Fibroblast of skin of right biceps (primary cell): ENCODE measurements around the gene DNASE1L3.
"Not testable (repeated sequence)": the region's sequence is repeated elsewhere in the genome, so short reads cannot be mapped to it uniquely, and the experiment has no call there.

Source experiments
- DNase-seq: peaks from one replicate; pipeline ENCODE4 v3.0.0-alpha.2; 2013

The DNASE1L3 gene, protein sequence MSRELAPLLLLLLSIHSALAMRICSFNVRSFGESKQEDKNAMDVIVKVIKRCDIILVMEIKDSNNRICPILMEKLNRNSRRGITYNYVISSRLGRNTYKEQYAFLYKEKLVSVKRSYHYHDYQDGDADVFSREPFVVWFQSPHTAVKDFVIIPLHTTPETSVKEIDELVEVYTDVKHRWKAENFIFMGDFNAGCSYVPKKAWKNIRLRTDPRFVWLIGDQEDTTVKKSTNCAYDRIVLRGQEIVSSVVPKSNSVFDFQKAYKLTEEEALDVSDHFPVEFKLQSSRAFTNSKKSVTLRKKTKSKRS

DNA sequence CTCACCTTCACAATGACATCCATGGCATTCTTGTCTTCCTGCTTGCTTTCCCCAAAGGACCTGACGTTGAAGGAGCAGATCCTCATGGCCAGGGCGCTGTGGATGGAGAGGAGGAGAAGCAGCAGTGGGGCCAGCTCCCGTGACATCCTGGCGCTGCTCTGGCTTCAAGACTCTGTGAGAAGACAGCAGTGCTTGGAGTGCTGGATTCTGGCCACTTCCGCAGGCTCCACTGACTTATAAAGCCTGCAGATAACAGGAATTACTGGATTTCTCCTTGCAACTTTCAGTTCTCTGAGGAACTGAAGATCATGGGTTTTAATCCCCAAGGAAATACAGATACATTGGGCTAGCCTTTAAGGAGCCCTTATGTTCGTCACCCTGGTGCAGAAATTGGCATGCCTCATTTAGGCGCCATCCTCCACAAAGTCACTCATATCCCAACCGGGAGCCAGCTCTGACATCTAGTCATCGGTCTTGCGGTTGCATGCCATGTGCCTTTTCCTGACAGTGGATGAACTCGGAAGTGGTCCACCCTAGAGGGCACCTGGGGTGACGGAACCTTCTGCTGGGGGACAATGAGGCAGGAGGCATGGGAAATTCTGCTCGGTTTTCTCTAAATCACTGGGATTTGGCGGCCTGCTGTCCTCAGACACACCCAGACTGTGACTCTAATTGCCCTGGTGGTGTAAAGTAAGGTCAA is at the start of gene DNASE1L3:
TSS of gene DNASE1L3 (minus strand) at position 212 of the 700 bp plus-strand sequence. CDS start at position 146, 66 bp downstream.
- no peak for DNase-seq

DNA sequence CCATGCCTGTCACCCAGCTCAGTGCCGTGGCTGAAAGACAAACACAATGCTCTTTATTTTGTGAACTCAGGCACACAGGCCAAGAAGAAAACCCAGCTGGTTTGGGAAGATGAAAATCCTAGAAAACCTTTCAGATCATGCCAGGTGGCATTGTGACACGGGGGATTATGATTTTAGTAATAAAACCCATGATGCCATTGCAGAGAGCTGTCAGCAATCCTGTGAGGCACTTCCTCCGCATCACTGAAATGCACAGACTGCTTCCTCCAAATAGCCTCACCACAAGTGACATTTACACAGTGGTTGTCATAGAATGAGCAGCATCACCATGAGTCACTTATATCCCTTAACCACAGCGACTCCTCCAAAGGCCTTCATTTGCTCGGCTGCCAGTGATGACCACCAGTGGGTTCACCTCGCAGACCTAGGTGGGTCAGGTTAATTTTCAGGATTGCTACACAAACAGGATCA is 49.5 kb upstream of the DNASE1L3 start:
- DNase-seq = peak; percentile 88

DNA sequence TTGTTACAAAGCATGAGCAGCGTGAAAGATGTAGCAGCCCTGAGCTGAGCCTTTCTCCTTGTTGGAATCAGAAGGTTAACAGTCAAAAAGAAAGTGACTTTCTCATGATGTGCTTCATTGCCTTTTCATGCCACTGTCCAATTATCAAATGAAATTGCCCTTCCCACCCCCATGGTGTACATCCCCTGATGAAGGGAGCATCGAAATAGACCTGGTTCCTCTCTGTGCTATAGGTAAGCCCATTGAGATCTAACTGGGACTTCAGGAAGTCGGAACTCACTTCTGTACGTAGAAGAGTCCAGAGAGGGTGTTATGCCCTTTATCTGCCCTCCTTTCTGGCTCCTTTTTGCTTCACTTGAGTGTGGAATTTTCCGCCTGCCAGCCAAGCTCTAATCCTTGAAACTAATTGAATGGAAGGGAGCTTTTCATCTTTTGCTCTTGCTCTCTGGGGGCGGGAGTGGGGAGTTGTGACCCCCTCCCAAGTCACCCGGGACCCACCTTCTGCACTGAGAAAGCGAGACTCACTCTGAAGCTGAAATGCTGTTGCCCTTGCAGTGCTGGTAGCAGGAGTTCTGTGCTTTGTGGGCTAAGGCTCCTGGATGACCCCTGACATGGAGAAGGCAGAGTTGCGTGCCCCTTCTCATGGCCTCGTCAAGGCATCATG is 47.8 kb upstream of the DNASE1L3 start:
- no peak for DNase-seq

DNA sequence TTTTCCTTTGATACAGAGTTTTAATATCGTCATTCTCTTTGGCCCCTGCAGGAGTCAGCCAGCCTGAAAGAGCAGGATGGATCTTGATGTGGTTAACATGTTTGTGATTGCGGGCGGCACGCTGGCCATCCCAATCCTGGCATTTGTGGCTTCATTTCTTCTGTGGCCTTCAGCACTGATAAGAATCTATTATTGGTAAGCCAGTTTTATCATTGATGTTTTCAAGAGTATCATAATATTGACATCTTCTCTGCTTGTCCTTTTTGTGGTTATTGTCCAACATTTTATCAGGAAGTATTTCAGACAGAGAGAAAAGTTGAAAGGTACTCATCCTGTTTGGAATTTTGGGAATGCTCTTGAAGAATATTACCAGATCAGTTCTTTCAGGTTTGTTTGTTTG is 45.7 kb upstream of the DNASE1L3 start:
- DNase-seq = no peak

DNA sequence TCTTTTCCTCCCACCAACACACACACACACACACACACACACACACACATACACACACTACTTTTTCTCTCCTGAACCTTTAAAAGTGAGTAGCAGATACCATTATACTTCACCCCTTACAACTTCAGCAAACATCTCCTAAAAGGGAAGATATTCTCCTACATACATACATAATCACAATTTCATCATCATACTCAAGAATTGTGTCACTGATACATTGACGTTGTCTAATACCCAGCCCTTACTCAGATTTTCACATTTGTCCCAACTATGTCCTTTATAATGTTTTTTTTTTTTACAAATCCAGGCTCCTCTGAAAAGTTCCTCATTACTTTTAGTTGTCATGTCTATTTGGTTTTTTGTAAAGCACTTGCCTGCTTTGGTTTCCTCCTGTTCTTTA is 45.3 kb upstream of the DNASE1L3 start:
- DNase-seq = no peak

DNA sequence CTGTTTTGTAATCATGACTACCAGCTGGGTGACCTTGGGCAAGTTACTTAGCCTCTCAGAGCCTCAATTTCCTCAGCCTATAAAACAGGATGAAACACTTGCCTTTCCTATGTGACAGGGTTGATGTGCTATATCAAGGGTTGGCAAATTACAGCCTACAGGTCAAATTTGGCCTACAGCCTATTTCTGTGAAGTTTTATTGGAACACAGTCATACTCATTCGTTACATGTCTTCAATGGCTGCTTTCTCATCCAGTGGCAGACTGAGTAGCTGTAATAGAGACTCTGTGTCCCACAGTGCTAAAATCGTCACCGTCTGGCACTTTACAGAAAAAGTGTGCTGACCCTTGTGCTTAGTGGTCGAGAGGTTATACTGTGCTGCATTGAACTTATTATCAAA is 43.4 kb upstream of the DNASE1L3 start:
- DNase-seq = no peak

DNA sequence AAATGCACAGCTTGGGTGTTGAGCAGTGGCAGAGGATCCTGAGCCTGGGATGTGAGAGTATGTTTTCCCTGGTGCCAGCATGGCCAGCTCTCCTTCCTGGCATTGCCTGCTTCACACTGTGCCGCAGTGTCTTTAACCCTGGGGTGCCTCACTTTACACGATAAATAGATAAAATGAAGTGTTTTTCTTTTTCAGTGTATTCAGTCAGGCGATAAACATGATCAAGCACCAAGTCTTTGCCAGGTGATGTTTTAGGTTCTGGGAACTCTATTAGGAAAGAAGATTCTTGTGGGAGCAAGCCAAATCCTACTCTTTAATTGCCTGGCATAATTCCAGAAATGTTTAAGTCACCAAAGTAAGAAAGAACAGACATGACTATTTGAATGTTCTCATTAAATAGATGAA is 40.9 kb upstream of the DNASE1L3 start:
- no peak for DNase-seq

DNA sequence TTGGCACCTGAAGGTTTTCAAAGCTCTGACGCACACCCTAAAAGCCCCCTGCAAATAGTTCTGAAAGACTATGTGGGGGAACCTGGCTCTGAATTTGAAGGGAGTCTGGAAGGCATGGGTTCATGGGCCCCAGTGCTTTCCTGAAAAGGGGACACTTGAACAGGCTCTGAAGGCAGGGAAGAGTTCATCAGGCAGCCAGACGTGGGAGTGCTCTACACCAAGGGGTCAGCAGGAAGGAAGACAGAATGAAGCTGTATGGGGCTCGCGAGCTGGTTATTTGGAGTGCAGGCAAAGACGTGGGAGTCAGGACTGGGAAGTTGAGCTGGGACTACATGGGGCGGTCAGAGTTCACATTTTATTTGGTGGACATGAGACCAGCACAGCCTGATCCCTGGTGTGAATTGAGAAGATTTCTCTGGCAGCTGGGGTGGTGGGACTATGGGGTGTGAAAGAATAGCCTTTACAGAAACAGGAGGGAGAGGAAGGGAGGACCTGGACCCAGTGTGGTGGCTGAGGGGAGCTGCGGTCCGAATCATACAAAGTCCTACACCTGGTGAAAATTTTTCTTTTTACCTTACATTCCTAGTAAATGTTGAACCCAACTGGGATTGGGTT is 39.4 kb upstream of the DNASE1L3 start:
- DNase-seq = no peak

DNA sequence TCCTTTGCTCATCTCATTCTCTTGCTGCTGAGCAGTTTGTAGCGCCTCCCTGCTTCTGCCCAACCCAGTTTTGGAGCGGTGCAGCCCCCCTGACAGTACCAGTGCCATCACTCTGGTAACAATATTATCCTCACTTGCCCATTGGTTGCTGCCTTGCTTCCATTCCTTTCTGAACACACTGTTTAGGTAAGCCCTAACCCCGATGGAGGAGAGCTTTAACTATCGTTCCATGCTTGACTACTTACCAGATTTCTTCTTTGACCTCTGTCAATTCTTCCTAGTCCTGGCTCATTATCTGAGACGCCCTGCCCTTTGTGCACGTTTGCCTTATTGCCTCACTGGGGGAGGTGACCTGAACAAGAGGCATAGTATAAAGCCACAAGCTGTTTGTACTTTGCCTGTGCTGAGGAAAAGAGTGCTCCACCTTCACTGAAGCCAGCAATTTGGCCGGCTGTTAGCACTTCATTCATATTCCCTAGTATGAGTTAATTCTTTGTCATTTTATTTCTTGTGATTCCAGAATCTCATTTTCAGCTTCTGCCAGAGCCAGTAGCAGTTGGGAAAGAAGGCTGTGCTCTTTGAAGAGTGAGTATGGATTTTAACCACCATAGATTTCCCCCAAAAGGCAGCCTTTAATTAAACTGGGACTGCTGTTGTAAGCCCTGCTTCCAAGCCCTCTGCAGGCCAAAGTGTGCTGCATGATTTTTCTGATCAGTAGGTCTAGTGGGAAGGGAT is 38.8 kb upstream of the DNASE1L3 start:
- no peak for DNase-seq

DNA sequence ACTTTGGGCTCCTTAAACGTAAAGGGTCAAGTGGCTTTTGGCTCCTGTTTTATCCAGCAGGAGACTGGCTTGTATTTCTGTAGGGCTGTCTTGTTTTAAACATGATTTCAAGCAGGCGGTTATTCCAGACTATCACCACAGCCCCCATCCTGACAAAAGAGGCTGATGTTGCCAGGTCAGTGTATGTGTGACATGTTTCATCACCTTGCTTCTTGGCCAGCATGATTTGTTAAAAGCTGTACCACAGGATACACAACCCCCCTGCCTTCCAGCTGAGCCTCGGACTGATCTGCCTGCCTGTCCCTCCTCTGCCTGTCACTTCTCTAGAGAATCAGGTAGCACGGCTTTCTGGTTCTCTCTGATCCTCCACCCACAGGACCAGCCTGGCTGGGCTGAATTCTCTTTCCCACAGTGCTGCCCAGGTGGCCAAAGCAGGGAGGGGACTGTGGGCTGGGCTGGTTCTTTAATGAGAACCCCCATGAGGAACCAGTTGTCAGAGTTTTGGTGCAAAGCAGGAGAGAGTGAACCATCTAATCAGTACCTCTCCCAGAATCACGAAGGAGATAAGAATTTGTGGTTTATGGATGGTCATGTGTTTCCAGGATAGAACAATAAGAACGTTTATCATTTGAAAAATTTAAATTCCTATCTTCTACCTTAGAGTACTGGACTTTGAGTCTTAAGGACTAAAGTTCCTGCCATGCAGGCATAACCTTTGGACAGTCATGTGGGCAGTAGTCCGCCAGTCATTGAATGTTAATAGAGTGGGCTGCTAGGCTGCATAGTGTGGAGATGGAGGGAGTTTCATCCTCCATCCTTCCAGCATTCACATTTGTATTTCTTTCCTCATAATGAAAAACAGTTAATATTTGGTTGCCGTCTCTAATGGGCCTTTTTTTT is 35.6 kb upstream of the DNASE1L3 start:
- no peak for DNase-seq

DNA sequence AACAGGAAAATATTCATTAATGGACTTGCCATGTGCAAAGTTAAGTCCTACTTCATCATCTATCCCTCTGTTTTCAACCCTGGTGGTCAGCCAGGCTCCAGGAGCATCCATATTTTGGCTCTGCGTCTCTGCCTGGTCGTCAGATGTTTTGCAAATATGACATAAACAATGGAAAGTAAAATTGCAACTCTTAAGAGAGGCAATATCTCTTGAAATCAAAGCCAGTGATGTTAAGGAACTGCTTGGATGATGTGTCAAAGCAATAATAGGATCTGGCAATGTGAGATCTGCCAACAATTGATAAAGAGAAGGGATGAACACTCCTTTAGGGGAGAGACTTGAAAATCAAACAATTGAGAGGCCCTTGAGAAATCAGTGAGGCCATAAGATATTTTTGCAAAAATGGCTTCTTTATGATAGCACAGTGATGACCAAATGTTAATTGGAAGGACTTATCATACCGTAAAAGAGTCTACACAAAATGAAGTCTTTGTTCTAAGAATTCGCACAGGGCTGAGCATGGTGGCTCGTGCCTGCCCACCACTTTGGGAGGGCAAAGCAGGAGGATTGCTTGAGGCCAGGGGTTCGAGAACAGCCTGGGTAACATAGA is 33.3 kb upstream of the DNASE1L3 start:
- DNase-seq = no peak

DNA sequence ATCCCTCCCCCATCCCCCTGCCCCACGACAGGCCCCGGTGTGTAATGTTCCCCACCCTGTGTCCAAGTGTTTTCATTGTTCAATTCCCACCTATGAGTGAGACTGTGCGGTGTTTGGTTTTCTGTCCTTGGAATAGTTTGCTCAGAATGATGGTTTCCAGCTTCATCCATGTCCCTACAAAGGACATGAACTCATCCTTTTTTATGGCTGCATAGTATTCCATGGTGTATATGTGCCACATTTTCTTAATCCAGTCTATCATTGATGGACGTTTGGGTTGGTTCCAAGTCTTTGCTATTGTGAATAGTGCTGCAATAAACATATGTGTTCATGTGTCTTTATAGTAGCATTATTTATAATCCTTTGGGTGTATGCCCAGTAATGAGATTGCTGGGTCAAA is 32.1 kb upstream of the DNASE1L3 start:
- DNase-seq = not testable (repeated sequence)

DNA sequence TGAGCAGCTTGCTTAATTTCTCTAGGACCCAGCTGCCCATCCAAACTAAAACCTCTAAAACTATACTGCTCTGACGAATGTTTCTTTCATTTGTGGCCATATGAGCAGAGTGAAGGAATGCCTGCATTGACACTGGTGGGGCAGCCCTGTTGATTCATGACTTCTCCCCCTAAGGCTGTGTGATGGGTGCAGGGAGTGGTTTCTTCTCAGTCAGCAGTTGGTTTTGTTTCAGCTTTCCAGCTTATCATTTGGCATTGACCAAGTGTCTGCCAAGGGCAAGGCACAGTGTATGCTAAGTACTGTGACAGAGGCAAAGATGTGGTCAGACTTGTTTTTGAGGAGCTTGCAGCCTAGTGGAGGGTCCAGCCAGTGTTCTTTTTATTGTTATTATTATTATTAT is 31.6 kb upstream of the DNASE1L3 start:
- peak; percentile 3 for DNase-seq

DNA sequence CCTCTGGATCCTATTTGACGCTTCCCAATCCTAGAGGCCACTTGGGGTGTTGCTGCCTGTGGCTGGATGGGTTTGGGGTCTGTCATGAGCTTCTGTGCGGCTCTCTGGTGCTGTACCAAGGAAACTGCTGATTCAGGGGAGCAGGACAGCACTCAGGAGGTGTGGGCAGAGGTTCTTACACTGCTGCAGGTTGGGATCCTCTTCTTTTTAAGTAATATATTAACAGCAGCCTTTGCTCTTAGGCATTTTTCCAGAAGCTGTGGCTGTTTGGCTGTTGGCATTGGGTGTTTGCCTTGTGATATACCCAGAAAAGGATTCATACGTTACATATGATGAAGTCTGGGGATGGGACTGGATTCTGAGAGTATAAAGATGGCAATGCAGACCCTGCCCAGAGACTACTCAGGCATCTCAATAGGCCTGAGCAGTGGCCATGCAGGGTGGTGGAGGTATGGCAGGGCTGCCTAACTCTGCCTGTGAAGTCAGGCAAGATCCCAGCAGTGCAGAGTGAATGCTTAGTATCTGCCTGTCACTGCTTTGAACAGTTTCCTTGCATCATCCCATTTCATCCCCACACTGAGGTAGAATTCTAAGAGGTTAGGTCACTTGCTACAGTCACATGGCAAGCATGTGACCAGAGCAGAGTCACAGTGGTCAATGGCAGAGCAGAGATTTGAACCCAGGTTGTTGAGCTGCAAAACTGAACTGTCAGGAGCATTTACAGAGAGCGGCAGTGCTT is 30.7 kb upstream of the DNASE1L3 start:
- no peak for DNase-seq

DNA sequence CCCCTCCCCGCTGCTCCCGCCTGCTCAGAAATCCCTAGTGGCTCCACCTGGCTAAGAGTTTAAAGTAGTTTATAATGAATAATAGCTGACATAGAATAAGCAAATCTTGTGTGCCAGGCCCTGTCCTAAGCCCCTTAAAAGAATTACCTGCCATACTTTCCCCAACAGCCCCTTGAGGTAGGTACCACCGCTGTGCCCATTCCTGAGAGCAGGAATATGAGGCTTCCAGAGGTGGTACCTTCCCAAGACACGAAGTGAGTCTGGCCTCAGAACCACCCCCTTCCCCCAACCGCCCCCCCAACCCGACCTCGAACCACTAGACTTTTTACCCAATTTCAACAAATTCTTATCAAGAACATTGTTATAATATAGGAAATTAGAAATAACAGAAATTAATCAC is 28.1 kb upstream of the DNASE1L3 start:
- DNase-seq = no peak

DNA sequence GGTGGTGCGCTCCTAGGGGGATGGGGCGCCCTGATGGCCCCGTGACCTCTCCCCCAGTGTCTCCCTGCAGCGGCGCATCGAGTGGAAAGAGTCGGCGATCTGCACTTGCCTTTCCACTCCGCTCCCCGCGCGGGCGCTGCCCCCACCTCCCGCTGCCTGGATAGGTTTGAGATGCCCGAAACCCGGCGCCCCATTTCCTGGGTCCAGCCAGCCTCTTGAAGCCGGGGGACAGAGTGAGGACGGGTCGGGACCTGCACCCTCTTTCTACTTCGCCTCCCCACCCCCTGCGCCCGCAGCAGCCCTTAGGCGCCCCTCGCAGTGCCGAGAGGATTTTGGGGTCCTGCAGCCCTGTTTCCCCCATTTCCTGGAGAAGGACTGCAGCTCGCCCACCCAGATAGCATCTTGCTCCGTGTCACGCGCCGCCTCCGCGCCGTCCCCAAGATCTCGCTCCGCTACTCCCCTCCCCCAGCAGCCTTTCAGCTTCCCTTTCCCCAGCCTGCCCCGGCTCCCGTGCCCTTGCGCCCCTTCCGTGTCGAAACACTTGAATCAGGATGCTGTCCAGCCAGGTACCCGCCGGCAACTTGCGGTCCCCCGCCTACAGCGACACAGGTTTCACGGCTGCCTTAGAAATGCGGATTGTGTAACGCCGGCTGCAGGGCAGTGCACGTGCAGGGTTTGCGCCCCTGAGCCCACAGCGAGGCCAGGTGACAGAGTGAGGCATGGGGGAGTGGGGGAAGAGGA is 27.3 kb upstream of the DNASE1L3 start:
- no peak for DNase-seq

DNA sequence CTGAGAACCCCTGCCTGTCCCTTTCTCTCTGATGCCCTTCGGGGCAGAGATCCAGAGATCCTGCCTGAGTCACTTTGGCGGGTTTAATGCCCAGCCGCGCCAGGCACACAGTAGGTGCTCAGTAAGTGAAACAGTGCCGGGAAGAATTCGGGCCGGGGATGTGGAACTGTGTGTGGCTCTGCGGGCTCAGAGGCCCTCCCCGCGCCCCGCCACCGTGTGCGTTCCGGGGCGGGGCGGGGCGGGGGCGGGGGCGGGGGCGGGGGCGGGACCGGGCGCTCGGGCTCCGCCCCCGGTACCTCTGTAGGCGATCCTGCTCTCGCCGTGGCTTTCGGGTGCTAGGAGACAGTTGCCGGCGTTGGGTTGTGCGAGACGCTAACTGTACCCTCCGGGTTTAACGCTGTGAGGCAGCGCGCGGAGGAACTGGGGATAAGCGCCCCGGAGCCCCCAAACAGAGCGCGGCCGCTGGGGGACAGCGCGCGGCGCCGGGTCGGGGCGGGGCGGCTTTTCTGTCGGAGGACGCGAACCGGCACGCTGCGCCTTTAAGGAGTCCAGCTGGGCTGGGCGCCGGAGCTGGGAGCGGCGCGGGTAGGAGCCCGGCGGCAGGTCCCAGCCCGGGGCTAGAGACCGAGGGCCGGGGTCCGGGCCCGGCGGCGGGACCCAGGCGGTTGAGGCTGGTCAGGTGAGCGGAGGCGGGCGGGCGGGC is 26.6 kb upstream of the DNASE1L3 start, which contains the start of gene ABHD6:
TSS of gene ABHD6 (plus strand) at position 555 of the 703 bp plus-strand sequence. CDS start 18,795 bp downstream, outside the sequence.
- DNase-seq = peak; percentile 73

DNA sequence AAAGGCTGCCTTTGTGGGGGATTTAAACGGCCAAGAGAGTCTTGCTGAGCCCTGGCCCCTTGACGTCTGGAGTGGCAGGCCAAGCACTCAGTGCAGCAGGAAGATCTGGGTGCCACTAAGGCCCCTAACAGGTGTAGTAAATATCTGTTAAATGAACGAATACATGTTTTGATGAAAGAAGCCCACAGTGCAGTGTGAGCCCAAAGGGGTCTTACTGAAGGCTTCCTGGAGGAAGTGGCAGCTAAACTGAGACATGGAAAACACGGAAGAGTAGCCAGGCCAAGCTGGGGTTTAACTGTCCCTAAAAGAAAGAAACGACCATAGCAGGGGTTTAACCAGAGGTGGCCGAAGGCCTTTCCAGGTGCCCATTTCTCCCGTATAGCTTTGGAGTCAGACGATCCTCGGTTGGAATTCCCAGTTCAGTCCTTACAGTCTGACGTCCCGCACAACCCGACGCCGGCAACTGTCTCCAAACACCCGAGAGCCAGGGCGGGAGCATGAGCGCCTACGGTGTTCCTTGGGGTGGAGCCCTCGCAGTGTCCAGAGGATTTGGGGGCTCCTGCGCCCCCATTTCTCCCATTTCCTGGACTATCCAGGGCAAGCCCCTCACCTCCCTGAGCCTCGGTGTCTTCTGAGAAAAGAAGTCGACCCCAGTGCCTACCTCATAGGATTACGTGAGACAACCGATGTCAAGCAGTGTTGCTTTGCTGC is 25.9 kb upstream of the DNASE1L3 start:
- no peak for DNase-seq
